Liver (tissue), 3 donors: Measurements from ENCODE around the gene HIVEP3.

Source experiments
- EGR1 ChIP-seq, 2 donors: IDR thresholded peaks; 2 replicates each; pipeline ENCODE4 v1.6.1; 2016 to 2018; ENCODE audit warnings: antibody characterized with exemption in 2 of 2, low read depth in 2 of 2
- GABPA ChIP-seq, 2 donors: IDR thresholded peaks in 1 of 2; conservative IDR thresholded peaks in 1 of 2; 2 replicates each; pipeline ENCODE4 v1.6.1; 2016; ENCODE audit warnings: antibody characterized with exemption in 2 of 2, mild to moderate bottlenecking in 1 of 2, moderate library complexity in 1 of 2
- HNF4G ChIP-seq: IDR thresholded peaks from 2 replicates; pipeline ENCODE4 v1.6.1; 2016; ENCODE audit warnings: antibody characterized with exemption
- JUND ChIP-seq, 2 donors: IDR thresholded peaks; 2 replicates each; pipeline ENCODE4 v1.6.1; 2016; ENCODE audit warnings: antibody characterized with exemption in 2 of 2
- NR2F2 ChIP-seq: IDR thresholded peaks from 2 replicates; pipeline ENCODE4 v1.6.1; 2016; ENCODE audit warnings: antibody characterized with exemption
- RAD21 ChIP-seq, 2 donors: IDR thresholded peaks; 2 replicates each; pipeline ENCODE4 v1.6.1; 2016; ENCODE audit warnings: antibody characterized with exemption in 2 of 2, mild to moderate bottlenecking in 2 of 2
- REST ChIP-seq: IDR thresholded peaks from 2 replicates; pipeline ENCODE4 v1.6.1; 2016; ENCODE audit warnings: antibody characterized with exemption, mild to moderate bottlenecking
- RXRA ChIP-seq, 2 donors: IDR thresholded peaks; 2 replicates each; pipeline ENCODE4 v1.6.1; 2017 to 2018; ENCODE audit warnings: antibody characterized with exemption in 2 of 2, mild to moderate bottlenecking in 1 of 2
- SP1 ChIP-seq: IDR thresholded peaks from 2 replicates; pipeline ENCODE4 v1.6.1; 2018; ENCODE audit warnings: antibody characterized with exemption, mild to moderate bottlenecking
- TAF1 ChIP-seq: conservative IDR thresholded peaks from 2 replicates; pipeline ENCODE4 v1.6.1; 2016; ENCODE audit warnings: antibody characterized with exemption, mild to moderate bottlenecking
- TF ChIP-seq, protein P1 (sequence below): fragments of 150-350 bp; IDR thresholded peaks from 2 replicates; pipeline ENCODE4 v1.5.1; 2017; ENCODE audit warnings: improper control_type of control experiment, low read depth, low read length; ENCODE audit not compliant: missing input control
- TF ChIP-seq, protein P2 (sequence below): IDR thresholded peaks from 2 replicates; pipeline ENCODE4 v1.6.1; 2016; ENCODE audit warnings: antibody characterized with exemption
- TF ChIP-seq, protein P3 (sequence below): IDR thresholded peaks from 2 replicates; pipeline ENCODE4 v1.6.1; 2016; ENCODE audit warnings: antibody characterized with exemption
- donor health status: healthy.
- donor health status: healthy.

DNA sequence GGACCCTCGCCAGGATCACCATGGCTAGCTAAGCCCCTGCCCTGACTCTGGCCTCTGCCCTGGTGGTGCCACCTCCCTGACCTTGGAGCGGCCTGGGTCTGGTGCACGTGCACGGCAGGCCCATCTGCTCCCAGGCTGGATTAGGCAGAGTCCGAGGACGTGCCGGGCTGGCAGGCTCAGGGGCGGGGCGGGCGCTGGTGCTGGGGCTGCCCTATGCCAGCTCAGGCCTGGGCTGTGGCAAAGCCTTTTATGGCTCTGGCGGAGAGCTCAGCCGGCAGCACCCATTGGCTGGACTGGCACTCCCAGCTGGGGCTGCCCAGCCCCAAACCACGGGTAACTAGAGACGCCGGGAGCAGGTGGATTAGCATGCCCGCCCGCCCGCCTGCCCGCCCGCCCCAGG lies 417.1 kb downstream of the HIVEP3 start:
- TF ChIP-seq, protein P1, sequence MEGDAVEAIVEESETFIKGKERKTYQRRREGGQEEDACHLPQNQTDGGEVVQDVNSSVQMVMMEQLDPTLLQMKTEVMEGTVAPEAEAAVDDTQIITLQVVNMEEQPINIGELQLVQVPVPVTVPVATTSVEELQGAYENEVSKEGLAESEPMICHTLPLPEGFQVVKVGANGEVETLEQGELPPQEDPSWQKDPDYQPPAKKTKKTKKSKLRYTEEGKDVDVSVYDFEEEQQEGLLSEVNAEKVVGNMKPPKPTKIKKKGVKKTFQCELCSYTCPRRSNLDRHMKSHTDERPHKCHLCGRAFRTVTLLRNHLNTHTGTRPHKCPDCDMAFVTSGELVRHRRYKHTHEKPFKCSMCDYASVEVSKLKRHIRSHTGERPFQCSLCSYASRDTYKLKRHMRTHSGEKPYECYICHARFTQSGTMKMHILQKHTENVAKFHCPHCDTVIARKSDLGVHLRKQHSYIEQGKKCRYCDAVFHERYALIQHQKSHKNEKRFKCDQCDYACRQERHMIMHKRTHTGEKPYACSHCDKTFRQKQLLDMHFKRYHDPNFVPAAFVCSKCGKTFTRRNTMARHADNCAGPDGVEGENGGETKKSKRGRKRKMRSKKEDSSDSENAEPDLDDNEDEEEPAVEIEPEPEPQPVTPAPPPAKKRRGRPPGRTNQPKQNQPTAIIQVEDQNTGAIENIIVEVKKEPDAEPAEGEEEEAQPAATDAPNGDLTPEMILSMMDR, result no peak
- TF ChIP-seq TAF1 (no peak), HNF4G (no peak), EGR1 (IDR thresholded peaks at IDR 0.05; ENCODE audit: low read depth in 2 of 2) (no peak), SP1 (no peak), REST (no peak), RAD21 (IDR thresholded peaks at IDR 0.05) (no peak), JUND (IDR thresholded peaks at IDR 0.05) (no peak), RXRA (IDR thresholded peaks at IDR 0.05) (no peak), GABPA (IDR thresholded peaks at IDR 0.05 in 1 of 2, conservative IDR thresholded peaks at IDR 0.05 in 1 of 2) (no peak), NR2F2 (no peak)
- TF ChIP-seq, protein P2, sequence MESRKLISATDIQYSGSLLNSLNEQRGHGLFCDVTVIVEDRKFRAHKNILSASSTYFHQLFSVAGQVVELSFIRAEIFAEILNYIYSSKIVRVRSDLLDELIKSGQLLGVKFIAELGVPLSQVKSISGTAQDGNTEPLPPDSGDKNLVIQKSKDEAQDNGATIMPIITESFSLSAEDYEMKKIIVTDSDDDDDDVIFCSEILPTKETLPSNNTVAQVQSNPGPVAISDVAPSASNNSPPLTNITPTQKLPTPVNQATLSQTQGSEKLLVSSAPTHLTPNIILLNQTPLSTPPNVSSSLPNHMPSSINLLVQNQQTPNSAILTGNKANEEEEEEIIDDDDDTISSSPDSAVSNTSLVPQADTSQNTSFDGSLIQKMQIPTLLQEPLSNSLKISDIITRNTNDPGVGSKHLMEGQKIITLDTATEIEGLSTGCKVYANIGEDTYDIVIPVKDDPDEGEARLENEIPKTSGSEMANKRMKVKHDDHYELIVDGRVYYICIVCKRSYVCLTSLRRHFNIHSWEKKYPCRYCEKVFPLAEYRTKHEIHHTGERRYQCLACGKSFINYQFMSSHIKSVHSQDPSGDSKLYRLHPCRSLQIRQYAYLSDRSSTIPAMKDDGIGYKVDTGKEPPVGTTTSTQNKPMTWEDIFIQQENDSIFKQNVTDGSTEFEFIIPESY, result no peak
- TF ChIP-seq, protein P3, sequence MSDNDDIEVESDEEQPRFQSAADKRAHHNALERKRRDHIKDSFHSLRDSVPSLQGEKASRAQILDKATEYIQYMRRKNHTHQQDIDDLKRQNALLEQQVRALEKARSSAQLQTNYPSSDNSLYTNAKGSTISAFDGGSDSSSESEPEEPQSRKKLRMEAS, result no peak
